COLO668 (cell line): ENCODE results near the gene MRPS18B.

Experiments
- DNase-seq: peaks from one replicate; lab custom pipeline; 2025; ENCODE audit not compliant: unreplicated experiment; lab: John Stamatoyannopoulos, UW

MRPS18B gene

DNA sequence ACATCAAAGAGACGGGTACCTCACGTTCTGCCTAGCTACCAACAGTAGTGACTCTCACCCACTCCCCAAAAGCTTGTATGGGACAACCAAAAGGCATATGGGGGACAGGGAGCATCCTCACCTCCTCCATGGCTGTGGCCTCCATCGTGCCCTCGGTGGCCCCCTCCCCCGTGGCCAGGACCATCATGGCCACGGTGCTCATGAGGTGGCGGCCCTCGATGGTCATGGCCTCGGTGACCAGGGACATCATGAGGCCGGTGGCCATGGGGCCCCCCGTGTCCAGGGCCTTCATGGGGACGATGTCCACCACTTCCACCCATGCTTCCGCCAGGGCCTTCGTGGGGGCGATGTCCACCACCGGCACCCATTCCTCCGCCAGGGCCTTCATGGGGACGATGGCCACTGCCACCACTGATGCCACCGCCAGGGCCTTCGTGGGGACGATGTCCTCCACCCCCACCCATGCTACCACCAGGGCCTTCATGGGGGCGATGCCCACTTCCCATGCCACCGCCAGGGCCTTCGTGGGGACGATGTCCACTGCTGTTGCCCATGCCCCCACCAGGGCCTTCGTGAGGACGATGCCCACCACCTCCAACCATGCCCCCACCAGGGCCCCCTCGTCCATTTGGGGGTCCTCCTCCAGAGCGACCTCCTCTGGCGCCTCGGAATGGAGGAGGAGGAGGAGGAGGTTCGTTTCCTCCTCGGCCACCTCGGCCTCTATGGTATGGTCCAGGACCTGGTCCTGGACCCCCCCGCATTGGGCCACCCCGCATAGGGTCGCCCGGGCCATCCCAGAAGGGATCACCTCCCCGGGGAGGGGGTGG, 15.6 kb upstream of the MRPS18B start:
- DNase-seq: no peak

- no peak for DNase-seq
Measured at GRCh38 chr6:30603961-30604360, 13.7 kb upstream of the MRPS18B start.

- no peak for DNase-seq
Measured at GRCh38 chr6:30610065-30610464, 7.6 kb upstream of the MRPS18B start.

GRCh38 chr6:30611150-30611855, 6.3 kb upstream of the MRPS18B start:
- no peak for DNase-seq

- DNase-seq: no peak
Measured at GRCh38 chr6:30611856-30612194, 5.8 kb upstream of the MRPS18B start.

GRCh38 chr6:30612213-30612612, 5.4 kb upstream of the MRPS18B start:
- DNase-seq: no peak

DNA sequence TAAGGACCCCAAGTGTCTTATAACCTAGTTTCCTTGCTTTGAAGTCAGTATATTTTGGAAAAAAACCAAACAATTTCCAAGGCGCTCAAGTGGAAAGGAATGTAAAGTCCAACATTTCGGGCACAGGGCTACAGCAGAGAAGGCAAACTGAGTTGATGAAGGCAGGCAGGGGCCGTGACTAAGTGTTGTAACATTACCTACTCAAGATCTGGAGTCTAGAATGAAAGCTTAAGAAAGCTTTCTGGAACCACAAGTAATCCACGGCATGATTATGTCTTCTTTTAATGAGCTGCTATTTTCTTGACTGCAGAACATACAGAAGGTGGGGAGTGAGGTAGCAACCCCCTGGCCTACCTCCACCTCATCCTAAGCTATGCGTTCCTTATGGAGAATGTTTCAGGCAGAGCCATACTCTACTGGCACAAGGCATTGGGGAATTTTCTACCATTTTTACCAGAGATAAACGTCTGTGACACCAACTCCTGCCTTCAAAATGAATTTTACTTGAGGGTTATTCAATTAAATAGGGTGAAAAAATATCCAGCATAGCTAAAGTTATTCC, 4.9 kb upstream of the MRPS18B start:
- no peak for DNase-seq

DNA sequence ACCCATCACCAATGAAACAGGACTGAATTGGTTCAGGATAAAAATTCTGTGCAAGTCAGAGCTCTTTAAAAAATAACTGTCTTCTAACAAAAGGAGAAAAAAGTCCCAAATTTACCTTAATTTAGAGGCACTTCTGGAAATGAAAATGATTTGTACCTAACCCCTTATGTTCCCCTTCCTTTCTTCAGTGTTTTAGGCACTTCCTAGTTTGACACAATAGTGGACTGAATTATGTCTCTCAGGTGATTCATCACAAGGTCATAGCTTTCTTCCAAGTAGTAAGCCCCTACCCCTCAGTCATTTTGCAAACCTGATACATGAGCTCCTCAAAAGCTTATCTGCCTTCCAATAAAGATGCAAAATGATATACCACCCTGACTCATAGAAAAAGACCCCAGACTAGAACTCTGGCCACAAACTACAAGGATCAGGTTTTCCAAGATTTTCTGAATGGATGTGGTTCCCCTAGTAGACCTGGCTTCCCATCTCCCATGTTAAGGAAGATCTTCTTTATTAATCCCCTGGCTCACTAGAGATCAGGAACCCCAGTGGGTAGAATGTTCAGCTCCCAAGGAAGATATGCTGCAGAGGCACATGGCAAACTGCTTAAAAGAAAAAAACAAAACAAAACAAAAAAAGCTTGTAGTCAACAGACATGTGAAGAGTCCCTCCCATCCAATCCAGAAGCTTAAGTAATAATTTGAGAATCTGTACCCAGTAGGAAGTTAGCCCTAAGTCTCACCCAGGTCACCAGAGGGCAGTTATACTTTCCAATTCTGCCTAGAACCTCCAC, 4.2 kb upstream of the MRPS18B start:
- DNase-seq: no peak

DNA sequence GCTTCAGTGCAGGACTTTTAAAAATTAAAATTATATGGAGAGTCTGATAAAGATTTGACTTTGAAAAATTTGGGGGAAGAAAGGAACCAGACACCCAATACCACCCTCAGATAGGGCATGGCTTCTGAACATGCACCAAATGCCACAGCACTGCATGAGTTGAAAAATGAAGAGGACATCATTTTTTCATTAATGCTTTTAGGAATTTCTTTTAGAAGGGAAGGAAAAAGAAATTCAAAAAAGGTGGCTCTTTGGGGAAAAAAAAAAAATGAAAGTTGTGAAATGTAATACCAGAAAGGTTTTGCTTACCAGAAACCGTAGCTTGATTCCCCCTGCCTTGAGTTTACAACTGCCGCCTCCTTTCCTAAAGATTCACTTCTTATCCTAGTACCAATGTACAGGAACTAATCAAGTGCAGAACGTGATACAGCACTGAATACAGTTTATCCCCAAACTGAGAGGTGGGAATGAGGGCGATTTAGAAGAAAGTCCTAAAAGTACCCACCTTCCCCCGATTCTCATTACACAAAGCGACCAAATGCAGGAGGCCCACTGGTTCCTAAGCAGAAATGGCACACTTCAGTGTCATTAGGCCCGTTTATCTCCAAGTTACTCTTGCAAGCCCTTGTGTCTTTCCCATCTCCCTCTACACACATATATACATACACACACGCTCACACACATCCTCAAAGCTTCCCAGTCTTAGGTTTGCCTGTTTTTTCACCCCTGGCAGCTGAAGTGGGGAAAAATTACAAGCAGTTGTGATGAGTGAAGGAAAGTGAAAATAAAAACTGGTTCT, 3.4 kb upstream of the MRPS18B start:
- DNase-seq: no peak

GRCh38 chr6:30614843-30615218, 2.8 kb upstream of the MRPS18B start:
- DNase-seq: peak; percentile 71

DNA sequence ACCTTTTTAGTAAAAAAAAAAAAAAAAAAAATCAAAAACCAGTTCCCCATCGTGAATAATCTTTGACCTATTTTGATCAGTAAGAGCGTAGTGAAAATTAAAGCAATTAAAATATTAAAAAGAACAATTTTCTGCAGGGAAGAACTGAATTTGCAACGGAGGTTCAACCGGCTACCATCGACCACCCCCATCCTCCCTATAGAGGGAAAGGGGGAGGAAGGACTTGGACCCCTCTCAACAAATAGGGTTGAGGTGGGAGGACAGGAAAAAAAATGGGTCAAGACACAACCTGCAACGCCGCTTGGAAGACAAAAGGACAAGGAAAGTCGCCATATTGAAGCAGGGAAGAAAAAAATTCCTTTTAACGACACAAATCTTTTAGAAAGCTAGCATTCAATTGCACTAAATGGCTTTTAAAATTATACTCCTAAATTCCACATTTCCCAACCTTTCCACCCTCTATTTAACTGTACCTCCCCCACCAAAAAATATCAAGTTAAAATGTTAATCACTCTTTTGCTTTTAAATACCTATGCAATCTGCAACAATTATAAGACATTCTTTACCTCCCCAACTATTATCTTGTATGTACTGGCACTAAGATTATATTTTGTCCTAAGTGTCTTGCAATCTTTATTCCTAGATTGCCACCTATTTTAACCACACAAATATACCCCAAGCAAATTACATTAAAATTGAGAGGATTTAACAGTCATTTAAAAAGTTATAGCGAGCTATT, 2.3 kb upstream of the MRPS18B start:
- peak; percentile 4 for DNase-seq

GRCh38 chr6:30615958-30616810, 1.5 kb upstream of the MRPS18B start:
- no peak for DNase-seq

- DNase-seq: peak; percentile 95
Measured at GRCh38 chr6:30616811-30617564, 652 bp upstream of the MRPS18B start, which contains the start of gene PPP1R10. PPP1R10 (minus strand) TSS chr6:30617243; CDS start chr6:30609944, 7,299 bp downstream.

DNA sequence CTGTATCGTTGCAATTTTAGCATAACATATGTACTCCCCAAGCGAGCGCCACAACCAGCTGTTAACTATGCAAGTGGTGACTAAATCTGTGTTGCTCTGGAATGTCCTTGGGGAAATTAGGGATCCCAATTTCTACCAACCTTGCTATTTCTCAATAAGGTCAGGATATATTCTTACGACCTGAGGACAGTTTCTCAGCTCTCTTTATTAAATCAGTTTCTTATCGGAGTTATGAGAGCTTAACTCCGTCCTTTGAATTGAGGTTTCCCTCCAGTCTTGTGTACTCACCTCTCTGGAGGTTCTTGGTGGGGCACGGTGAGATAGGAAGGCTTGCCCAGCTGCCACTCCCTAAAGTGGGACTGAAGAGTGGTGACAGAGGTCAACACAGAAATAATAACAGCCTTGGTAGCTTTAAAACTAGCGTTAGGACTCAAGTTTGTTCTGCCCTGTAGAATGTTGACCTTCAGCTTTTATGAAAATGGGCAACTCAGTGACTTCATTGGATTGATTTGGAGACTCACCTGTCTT, 694 bp downstream of the MRPS18B start:
- DNase-seq: no peak

DNA sequence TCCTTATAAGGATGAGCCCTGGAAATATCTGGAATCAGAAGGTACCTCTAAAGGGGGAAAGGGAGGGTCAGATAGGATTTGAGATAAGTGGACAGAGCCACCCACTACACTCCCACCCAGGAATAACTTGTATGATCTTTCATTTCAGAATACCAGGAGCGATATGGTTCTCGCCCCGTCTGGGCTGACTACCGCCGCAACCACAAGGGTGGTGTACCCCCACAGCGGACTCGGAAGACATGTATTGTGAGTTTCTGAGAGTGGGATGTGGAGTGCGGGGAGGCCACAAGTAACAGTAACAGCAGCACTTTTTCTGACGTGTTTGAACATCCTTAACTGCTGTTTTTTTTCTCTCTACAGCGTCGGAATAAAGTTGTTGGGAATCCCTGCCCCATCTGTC, 1.9 kb downstream of the MRPS18B start:
- DNase-seq: no peak

- no peak for DNase-seq
Measured at GRCh38 chr6:30625511-30625910, 7.9 kb downstream of the MRPS18B start.

DNA sequence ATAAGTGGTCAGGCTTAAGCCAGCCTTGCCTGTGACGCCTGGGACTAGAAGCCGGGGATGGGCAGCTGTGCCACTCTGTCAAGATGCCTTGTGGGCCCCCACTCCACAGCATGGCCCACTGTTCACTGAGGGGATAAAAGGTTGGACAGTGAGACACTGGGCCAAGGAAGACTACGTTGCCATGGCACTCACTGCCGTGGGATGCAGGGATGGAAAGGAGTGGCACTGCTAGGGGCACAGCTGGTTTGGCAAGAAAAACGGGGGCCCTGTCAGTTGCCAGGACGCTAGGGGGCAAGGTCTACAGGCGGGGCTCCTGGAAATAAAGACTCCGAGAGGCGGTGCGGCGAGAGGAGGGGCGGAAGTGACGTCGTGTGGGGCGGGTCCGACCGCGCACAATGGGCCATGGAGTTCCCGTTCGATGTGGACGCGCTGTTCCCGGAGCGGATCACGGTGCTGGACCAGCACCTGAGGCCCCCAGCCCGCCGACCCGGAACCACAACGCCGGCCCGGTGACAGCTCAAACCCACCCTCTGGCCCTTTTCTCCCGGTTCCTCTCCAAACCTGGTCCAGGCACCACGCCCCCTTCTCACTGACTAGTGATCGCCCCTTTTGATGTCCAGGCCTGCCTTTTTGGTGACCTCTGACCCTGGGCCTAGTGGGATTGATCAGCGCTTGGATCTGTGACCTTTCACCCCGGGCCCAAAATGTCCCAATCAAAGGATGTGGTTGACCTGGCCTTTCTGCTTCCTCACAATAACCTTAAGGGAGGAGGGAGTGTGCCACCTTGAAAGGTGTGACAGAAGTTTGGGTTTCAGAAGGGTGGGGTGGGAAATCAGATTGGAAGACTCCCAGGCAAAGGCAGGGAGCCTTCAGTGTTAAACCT, 9.1 kb downstream of the MRPS18B start, which contains the start of gene ATAT1:
TSS of gene ATAT1 (plus strand) at position 391 of the 883 bp plus-strand sequence.
- DNase-seq: peak; percentile 78
